HG03457 (cell line): Measurements from ENCODE around the gene CD6.

Experiments
- ATAC-seq: cut with Tn5 transposase; IDR thresholded peaks from one replicate; pipeline ENCODE4 v1.9.1; 2021; ENCODE audit warnings: moderate number of reproducible peaks; ENCODE audit not compliant: unreplicated experiment

The CD6 gene

DNA sequence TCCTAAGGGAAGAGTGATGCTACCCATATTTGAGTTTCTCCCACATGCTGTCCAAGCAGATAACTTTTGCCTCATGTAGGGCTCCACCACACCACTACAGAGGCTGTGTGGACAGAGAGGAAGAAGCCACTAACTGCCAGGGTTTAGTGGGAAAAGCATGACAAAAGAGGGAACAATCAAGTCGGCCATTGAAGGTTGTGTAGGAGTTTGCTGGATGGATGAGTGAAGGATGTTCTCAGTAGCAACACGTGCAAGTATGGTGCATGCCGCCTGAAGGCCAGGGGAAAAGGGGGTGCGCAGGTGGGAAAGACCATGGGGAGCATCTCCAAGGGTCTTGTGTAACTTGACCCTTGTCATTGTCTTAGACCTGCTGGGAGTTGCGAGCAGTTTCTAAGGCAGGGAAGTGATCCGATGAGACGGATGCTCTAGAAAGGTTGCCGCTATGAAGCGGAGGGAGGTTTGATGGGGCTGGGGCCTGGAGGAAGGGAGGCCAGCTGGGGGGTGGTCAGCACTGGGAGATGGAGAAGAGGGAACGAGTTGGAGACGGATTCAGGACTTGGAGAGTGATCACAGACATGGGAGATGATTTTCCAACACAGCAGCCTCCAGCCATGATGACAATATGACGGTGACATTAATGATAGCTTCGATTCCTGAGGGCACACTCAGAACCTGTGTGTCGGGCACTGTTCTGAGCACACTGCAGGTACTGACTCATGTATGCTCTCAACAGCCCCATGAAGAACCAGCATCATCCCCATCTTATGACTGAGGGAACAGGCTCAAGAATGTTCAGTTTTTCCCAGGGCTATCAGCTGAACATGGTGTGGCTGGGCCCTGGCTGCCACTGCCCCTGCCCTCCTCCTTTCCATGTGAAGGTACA lies 53.7 kb downstream of the CD6 start:
- ATAC-seq, result no peak

DNA sequence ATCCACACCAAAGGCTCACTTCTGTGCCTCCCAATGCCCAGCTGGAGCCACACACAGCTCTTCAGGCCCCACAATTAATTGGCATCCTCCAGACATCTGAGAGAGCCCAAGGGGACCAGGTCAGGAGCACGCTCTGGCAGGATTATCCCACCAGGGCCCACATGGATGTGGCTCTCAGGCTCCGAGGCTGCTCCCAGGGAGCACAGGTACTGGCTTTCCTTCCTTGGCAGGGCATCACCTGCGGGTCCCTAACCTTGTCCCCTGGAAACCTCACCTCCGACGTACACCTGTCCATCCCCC lies 54.3 kb downstream of the CD6 start:
- no peak for ATAC-seq

DNA sequence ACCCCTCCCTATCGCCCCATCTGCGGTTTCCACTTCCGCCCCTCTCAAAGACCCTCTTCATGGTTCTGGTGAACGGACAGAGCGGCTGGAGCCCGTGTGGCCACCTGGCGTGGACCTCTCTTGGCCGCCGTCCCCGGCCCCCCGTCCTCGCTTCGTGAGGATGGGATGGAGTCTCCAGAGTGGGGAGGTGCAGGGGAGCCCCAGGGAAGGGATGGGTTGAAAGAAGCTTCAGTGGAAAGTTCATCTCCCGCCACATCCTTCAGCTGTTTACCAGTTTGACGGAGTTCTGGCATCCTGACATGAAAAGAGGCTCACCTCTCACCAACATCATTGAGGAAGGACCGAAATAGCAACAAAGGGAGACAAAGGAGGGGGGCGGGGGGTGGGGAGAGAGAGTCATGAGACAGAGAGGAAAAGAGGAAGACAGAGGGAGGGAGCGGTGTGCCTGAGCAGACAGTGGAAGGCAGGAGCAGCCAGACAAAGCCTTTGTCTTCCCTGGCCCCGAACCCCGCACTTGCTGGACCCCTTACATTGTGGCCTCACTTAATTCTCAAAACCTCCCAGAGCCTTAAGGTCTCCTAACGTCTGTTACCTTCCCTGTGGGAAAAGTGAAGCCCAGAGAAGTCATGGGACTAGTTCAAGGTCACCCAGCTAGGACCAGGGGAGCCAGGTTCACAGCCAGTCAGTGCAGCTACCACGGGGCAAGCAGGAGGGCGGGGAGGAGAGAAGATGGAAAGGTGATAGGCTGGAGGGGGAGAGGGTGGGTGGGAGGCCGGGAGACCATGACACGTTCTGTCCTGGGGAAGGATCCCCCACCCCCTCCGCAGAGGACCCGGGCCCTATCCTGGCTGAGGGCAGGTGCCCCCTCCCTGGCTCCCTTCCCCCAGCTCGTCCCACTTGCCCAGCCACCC lies 54.9 kb downstream of the CD6 start:
- no peak for ATAC-seq

DNA sequence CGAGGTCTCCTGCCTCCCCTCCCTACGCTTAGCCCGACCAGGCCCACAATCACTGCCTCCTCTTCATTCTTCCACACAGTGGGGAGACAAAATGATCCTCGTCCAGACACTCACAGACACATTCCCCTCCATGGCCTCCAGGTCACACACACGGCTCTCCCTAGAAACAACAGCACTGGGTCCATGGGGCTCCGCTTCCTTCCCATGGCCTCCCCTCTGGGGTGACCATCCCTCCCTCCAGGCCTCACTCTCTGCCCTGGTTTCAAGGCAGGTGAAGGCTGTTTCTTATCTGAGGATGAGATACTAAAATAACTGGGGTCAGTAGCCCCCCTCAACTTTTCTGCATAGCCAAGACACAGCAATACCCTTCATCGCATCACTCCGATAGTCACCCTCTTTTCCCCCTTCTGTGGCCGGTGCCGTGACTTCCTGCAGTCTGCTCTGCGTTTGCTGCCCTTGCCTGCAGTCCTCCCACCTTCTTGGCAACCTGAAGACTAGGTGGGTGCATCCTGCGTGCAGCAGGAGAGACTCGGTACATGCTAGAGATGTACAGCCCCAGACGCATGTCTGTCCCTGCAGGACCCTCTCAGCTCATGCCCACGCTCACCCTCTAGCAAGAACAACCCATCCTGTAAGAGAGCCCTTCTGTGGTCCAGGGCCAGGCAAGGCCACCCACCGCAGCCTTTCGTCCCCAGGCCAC lies 55.8 kb downstream of the CD6 start:
- no peak for ATAC-seq

DNA sequence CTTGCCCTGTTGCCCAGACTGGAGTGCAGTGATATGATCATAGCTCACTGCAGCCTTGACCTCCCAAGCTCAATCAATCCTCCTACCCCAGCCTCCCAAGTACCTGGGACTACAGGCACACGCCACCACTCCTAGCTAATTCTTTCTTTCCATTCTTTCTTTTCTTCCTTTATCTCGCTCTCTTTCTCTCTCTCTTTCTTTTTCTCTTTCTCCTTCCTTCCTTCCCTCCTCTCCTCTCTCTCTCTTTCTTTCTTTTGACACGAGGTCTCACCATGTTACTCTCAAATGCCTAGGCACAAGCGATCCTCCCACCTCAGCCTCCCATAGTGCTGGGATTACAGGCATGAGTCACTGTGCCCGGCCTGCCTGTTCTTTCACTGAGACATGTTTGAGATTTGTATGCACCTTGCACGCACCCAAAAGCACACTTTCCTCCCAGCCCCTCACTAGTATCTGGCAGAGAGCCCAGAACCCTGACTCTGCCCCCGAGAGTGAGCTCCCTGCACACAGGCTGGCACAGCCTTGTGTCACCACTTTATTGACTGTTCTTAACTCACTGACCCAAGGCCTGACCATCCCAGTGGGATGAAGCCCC lies 56.8 kb downstream of the CD6 start:
- peak; percentile 74 for ATAC-seq

DNA sequence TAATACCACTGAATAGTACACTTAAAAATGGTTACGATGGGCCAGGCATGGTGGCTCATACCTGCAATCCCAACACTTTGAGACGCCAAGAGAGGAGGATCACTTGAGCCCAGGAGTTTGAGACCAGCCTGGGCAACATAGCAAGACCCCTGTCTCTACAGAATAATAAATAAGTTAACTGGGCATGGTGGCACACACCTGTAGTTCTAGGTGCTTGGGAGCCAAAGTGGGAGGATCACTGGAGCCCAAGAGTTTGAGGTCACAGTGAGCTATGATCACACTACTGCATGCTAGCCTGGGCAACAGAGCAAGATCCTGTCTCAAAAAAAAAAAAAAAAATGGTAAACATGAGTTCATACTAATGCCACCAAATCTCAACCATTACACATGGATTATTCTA lies 61.3 kb downstream of the CD6 start:
- no peak for ATAC-seq

DNA sequence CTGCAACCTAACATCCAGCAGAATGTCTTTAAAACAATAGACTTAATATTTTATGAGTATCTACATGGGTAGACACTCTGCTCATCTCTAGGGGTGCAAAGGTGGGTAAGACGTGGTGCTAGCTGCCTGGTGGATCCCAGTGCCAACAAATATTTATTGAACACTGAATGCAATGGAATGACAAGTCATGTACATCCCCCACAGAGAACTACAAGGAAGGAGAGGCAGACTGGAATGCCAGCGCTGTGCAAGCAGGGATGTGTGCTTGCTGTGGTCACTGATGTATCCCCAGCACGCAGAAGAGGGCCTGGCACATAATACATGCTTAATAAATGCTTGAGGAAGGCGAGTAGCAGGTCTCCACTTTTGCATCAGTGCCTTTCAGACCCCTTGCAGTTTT lies 61.9 kb downstream of the CD6 start:
- ATAC-seq, result no peak

DNA sequence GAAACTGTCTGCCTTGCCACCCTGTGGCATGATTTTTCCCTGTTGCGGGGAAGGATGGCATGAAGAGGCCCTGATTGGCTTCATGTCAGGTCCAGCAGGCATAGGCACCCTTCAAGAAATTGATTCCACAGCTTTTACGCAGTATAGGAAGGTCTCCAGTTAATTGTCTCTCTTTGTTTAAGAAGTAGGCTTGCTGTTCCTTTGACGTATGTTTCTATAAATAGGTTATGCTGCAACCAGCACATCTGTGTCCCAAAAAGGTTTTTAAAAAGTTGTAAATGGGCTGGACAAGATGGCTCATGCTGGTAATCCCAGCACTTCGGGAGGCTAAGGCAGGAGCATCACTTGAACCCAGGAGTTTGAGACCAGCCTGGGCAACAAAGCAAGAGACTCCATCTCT lies 62.6 kb downstream of the CD6 start:
- no peak for ATAC-seq

DNA sequence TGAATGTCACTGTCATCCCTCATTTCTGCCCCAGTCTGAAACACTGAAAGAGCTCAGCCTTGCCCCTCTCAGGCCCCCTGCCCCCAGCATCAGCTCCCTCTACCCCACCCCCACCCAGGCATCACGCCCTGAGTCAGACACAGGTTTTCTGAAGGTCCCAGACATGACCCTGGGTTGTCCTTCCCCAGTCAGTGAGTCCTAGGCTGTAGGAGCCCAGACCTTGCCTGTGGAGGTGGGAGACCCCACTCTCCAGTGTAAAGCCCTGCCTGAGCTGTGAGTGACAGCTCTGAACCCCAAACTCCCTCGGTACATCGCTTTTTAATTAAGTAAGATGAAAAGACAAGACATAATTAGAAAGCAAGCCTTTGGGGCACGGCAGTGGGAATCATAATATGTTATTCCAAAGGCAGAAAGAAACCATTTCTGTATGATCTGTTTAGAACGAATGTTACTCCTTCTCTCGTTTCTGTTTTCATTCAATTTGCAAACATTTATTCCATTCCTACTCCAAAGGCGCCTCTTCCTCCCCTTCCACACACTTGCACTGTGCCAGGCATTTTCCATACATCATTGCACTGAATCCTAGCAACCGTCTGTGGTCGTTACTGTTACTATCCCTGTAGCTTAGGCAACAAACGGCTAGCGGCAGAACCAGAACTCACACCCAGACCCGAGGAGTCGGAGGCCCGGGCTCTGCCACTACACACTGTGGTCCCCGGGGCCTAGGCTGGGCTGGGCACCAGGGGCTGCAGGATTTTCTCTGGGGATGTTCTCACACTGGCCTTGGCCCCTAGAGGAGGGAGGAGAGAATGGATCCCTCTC lies 63.4 kb downstream of the CD6 start:
- no peak for ATAC-seq

DNA sequence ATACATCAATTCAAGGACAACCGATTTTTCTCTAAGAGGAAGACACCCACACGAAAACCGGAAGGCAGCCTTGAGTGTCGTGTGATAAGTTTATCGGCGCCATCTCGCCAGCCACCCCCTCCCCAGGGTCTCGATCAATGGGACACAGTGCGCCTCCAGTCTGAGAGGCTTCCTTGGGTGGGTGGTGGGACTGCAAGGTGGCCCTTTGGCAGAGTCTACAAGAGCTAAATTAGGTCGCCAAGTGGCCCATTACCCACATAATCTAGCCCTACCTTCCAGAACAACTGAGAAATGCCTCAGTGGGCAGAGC lies 64.0 kb downstream of the CD6 start:
- no peak for ATAC-seq

DNA sequence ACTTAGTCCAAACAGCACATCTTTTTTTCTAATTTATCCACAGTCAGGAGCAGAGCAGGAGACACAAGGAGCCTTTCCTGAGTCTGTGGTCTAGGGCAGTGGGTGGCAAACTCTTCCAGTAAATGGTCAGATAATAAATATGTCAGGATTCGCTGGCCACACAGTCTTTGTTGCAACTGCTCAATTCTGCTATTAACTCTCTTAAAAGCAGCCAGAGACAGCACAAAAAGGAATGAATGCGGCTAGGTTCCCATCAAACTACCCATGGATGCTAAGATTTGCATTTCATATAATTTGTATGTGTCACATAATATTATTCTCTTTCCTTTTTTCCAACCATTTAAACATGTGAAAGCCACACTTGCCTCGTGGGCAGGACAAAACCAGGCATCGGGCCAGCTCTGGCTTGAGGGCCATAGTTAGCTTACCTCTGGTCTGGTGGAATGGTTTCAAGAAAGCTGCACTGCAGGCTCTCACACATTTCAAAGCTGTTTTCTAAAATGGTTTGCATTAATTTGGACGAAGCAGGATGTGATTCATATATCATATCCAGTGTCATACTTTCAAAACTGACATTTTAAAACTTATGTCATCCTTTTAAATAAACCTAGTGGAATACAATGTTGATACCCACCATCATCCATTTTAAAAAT lies 66.1 kb downstream of the CD6 start:
- no peak for ATAC-seq

DNA sequence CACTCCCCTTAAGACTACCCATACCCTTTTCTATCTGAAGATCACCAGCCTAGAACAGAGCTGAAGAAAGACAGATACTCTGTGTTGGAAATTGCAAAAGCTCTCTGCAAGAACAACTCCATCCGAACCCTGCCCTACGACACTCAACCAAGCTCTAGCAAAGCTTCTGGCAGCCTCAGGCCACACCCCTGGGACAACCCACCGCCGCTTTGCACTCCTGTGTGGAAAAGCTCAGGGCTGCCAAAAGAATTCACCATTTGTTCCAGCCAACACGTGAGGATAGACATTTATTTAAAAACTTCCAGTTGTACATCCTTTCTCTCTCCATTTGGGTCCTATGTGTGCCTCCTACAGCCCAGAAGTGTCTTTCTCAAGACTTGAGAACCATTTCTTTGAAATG lies 68.4 kb downstream of the CD6 start:
- ATAC-seq, result no peak

DNA sequence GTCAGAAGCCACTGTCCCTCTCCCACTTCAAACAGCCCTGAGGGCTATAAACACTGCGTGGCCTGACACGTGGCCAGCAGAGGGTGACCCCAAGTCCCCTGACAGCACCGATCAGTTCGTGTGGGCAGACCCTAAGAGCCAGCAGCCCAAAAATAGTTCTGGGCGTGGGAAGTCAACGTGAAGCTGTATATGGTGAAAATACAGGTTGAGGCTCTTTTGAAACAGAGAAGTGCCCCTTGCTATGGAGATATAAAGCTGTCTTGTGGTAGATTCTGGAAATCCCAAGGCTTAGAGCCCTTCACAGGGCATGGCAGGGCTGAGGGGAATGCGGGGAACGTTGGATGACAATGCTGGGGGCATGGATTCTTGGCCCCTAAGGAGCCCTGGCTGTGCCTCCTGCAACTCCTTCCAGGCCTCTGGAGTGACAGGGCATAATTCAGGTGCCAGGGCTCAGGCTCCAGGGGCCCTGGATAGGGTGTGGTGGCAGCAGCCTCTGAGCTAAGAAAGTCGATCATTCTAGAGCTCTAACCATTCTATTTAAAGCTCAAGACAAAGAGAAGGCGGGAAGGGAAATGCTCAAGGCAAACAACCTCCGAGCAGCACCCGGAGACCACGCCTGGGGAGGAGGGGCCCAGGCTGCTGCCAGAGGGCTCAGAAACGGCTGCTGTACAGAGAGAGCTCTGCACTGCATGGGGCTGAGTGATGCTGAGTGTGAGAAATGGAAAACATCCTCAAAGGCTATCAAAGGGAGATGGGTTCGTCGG lies 70.5 kb downstream of the CD6 start:
- no peak for ATAC-seq

DNA sequence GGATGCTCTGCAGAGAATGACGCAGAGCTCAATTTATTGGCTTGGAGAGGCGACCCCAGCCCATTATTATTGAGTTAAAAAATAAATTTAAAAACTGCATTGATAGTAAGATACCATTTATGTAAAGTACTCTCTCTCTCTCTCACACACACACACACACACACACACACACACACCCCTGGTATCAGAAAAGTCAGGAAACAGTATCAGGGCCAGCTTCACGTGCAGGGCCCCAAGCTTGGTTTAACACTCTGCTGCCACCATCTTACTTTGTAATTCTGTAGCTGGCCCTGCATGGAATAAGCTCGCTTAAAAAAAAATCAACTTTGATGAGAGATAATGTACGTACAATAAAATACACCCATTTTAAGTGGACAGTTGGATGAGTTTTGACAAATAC lies 71.1 kb downstream of the CD6 start:
- no peak for ATAC-seq

DNA sequence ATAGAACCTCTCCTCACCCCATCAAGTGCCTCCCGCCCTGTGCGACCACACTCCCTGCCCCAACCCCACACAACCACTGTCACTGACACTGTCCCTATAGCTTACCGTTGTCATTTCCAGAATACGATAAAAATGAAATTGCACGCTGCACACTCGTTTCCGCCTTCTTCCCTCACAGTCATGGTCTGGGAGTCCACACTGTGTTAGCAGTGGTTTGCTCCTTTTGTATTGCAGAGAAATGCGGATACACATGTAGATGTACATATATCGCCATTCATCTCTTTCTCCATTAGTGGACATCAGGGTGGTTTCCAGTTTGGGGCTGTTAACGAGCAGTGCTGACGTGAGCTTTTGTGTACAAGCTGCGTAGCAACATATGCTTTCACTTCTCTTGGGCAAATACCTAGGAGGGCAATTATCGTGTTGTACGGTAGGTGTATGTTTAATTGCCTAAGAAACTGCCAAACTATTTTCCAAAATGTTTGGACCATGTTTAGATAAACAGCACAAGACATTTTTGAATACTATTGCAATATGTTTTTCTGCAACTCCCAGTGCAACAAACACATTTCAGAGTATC lies 71.6 kb downstream of the CD6 start:
- ATAC-seq, result no peak

DNA sequence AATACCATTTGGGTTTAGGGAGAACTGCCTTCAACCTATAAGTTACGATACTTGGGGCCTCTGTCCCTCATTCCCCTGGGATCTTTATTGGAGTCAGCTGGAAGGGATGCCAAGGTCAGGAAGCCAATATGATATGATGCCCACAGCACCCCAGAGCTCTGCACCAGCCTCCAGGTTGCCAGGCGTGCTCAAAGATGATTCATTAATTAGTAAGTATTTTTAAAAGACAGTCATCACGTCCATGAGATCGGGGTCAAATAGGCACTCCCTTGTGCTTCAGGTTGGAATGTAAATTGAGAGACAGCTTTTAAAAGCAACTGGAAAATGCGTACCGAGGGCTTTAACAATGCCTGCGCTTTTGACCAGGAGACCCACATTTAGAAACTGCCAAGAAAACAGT lies 73.8 kb downstream of the CD6 start:
- ATAC-seq, result no peak

DNA sequence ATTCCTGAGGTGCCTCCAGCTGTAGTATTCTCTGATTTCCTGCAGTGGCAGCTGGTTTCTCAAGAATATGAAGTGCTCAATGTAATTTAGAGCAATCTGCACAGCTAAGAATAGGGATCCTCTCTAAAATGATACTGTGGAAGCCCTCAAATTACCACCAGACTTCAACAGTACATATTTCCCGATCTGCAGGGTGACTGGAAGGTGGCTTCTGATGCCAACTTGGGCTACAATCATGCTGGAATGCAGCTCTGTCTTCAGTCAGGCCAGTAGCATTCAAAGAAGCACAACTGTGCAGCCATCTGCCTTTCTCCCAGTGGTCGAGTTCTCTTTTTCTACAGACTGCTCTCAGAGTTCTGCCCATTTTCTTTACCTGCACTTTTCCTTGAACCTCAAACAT lies 75.4 kb downstream of the CD6 start:
- ATAC-seq, result no peak

DNA sequence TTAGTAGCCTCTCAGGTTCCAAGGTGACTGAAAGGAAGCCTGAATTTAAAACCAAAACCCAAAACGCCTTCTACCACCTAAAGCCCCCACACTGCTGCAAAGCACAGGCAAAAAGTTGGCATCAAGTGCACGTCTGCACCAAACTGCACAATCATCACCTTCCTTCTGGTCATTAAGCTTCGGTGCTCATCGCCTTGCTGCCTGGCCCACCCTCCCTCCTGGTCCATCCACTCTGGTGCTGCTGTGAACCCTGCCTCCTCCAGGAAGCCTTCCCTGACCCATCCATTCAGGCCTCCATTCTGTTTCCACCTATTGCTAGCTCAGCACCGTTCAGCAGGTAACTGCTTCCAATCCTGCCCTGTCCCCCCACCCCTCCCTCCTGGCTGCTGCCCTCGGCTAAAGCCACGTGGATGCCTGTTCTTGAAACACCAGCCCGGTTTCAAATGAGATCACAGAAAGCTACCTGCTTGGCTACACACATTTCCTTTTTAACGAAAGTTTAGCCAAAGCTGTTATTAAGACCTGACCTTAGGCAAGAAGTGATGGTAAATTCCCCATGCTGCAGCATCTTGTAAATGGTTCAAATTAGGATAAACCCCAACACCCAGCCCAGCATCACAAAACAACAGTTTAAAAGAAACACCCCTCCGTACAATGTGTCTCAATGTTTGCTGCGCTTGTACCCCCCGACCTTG lies 77.0 kb downstream of the CD6 start:
- ATAC-seq, result no peak

DNA sequence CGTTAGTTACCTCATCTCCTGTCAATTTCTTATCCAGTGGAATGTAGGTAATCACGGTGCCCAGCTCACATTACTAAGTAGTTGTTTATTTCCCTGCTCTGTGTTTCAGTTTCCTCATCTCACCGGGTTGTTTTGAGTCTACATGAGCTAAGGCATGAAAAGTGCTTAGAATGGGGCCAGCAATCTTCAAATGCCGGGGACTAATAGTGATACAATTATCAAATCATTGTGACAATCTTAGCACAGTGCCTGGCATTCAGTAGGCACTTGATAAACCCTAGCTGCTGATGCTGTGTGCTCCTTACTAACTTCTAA lies 77.5 kb downstream of the CD6 start:
- ATAC-seq, result no peak
